H1 (cell line): ENCODE data around the gene EPHA4. TPM values are rescaled to one million over a fixed set of nuclear protein-coding genes. Genes with fewer than 3 reads are reported as not detected.

ENCODE experiments used
- CBX5 ChIP-seq: fragments of 300-800, 300-1000 bp; sonication (generic); IDR thresholded peaks from 2 replicates; pipeline ENCODE4 v1.7.1; 2016; ENCODE audit warnings: antibody characterized with exemption, low read length, low read depth
- CHD7 ChIP-seq: fragments of 300-600 bp; sonication (generic); IDR thresholded peaks from 2 replicates; pipeline ENCODE4 v1.7.1; 2012; ENCODE audit warnings: low read length, moderate library complexity, mild to moderate bottlenecking, inconsistent platforms; ENCODE audit not compliant: insufficient replicate concordance
- CREB1 ChIP-seq: IDR thresholded peaks from 2 replicates; pipeline ENCODE4 v1.6.1; 2012; ENCODE audit warnings: inconsistent platforms
- FOSL1 ChIP-seq: IDR thresholded peaks from 2 replicates; pipeline ENCODE4 v1.6.1; 2011; ENCODE audit warnings: mild to moderate bottlenecking, low read depth, low read length, moderate library complexity; ENCODE audit not compliant: insufficient read depth
- GABPA ChIP-seq: IDR thresholded peaks from 2 replicates; pipeline ENCODE4 v1.6.1; 2011; ENCODE audit warnings: mild to moderate bottlenecking, low read length, moderate library complexity, borderline replicate concordance; ENCODE audit not compliant: insufficient read depth
- JUN ChIP-seq: IDR thresholded peaks from 2 replicates; pipeline ENCODE4 v1.6.1; 2011; ENCODE audit warnings: low read depth, mild to moderate bottlenecking, improper control_type of control experiment, low read length
- KDM5A ChIP-seq: fragments of 200-600 bp; IDR thresholded peaks from 2 replicates; pipeline ENCODE4 v1.7.1; 2012; ENCODE audit warnings: mild to moderate bottlenecking, low read length, inconsistent platforms, mixed read lengths
- POLR2A ChIP-seq, 2 experiments: IDR thresholded peaks; 1 replicate in 1 of 2; 2 replicates in 1 of 2; pipeline ENCODE4 v1.6.1; 2011; ENCODE audit warnings: low read depth in 2 of 2, low read length in 2 of 2, mild to moderate bottlenecking in 2 of 2; ENCODE audit errors: control extremely low read depth in 1 of 2
- POLR2AphosphoS5 ChIP-seq: IDR thresholded peaks from 2 replicates; pipeline ENCODE4 v1.6.1; 2011; ENCODE audit warnings: low read depth, low read length
- SUZ12 ChIP-seq: fragments of 200-600 bp; sonication (generic); IDR thresholded peaks from 2 replicates; pipeline ENCODE4 v1.6.1; 2012; ENCODE audit warnings: mild to moderate bottlenecking, inconsistent platforms, low read length, moderate library complexity, mixed read lengths
- TBP ChIP-seq: IDR thresholded peaks from 2 replicates; pipeline ENCODE4 v1.6.1; 2011; ENCODE audit warnings: low read depth, low read length, improper control_type of control experiment
- polyA plus RNA-seq, 7 experiments: library from polyadenylated mRNA; depleted of rRNA in 3 of 7; stranded (reverse) in 5 of 7; unstranded in 2 of 7; fragments of >200 nt in 5 of 7; fragments of 200-250 nt in 2 of 7; gene quantifications; 1 replicate in 5 of 7; 2 replicates in 1 of 7; 4 replicates in 1 of 7; pipeline versions ENCODE4 v1.2.1 to v1.2.3, GENCODE V29; 2011 to 2013; ENCODE audit warnings: missing spikeins in 2 of 7, mixed read lengths in 2 of 7
- total RNA-seq: library from RNA; stranded (reverse); fragmentation: NEBNext Ultra II Directional; extraction: Animal tissue kit (Norgen Biotek cat#: 25700); gene quantifications from 2 replicates; pipeline ENCODE4 v1.2.1, GENCODE V29; 2021

The EPHA4 gene
- total and polyA plus RNA-seq, 2 of the 8 experiments (the other 6 are each of a cell fraction or from before 2014, with no cell fraction given): 4.3 to 5.7 TPM

- TF ChIP-seq CHD7 (no peak), POLR2AphosphoS5 (no peak), FOSL1 (no peak), JUN (no peak), CREB1 (no peak), GABPA (no peak), CBX5 (no peak), SUZ12 (no peak), POLR2A (IDR thresholded peaks at IDR 0.05; ENCODE audit: control extremely low read depth in 1 of 2, low read depth in 2 of 2, low read length in 2 of 2) (no peak), TBP (no peak), KDM5A (no peak)
These were observed 132.2 kb downstream of the EPHA4 start (continued) for GRCh38 chr2:221439761-221440479.
